NB4 (cell line): ENCODE results near the gene TRPM1.

Source experiments
- POLR2A ChIP-seq: IDR thresholded peaks from 2 replicates; pipeline ENCODE4 v1.6.1; 2011; ENCODE audit warnings: mild to moderate bottlenecking; ENCODE audit not compliant: insufficient read length; ENCODE audit errors: extremely low read depth
- TF ChIP-seq, protein P1 (sequence below): IDR thresholded peaks from one replicate; pipeline ENCODE4 v1.5.1; 2012; ENCODE audit warnings: low read depth, low read length
- TF ChIP-seq, protein P2 (sequence below): IDR thresholded peaks from 2 replicates; pipeline ENCODE4 v1.6.1; 2011; ENCODE audit warnings: low read depth, low read length

DNA sequence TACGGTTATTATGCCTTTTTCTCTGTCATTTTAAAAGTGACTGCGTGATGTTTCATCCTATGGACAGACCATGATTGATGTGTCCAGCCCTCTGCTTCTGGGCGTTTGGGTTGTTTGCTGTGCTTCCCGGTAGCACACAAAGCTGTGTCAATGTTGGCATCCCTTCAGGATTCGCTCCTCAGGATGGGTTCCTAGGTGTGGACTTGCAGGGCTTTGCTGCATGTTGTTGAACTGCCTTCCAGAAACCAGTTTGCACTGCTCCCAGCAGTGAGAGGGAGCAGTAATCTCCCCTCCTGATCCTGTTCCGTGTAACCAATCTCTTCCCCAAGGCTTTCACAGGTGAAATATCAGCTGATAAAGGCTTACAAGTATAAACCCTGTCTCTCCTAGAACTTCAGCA is 787 bp downstream of the TRPM1 start:
- TF ChIP-seq, protein P1, sequence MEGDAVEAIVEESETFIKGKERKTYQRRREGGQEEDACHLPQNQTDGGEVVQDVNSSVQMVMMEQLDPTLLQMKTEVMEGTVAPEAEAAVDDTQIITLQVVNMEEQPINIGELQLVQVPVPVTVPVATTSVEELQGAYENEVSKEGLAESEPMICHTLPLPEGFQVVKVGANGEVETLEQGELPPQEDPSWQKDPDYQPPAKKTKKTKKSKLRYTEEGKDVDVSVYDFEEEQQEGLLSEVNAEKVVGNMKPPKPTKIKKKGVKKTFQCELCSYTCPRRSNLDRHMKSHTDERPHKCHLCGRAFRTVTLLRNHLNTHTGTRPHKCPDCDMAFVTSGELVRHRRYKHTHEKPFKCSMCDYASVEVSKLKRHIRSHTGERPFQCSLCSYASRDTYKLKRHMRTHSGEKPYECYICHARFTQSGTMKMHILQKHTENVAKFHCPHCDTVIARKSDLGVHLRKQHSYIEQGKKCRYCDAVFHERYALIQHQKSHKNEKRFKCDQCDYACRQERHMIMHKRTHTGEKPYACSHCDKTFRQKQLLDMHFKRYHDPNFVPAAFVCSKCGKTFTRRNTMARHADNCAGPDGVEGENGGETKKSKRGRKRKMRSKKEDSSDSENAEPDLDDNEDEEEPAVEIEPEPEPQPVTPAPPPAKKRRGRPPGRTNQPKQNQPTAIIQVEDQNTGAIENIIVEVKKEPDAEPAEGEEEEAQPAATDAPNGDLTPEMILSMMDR = no peak
- TF ChIP-seq POLR2A = no peak
- TF ChIP-seq, protein P2, sequence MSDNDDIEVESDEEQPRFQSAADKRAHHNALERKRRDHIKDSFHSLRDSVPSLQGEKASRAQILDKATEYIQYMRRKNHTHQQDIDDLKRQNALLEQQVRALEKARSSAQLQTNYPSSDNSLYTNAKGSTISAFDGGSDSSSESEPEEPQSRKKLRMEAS = no peak
